Adrenal gland (tissue), 12 donors: ENCODE results near the gene ARID5B. TPM values are rescaled to one million over a fixed set of nuclear protein-coding genes. Genes with fewer than 3 reads are reported as not detected.

Experiments used
- DNase-seq, 7 donors: peaks; one replicate each; pipeline ENCODE4 v3.0.0-alpha.2; 2019 to 2020
- H3K27ac ChIP-seq, 5 donors: fragments of 200-600 bp; sonication (generic) in 4 of 5; 1 replicate in 3 of 5; 2 replicates in 2 of 5; pipeline versions ENCODE4 v1.5.1 to v1.8.0; 2016 to 2020; ENCODE audit warnings: mild to moderate bottlenecking in 1 of 5
- H3K27me3 ChIP-seq: fragments of 200-600 bp; 2 replicates; pipeline ENCODE4 v1.8.0; 2021
- H3K36me3 ChIP-seq, 2 donors: fragments of 200-600 bp; replicated peaks in 1 of 2; 1 replicate in 1 of 2; 2 replicates in 1 of 2; pipeline versions ENCODE4 v1.5.1 to v1.8.0; 2018 to 2022
- H3K4me1 ChIP-seq, 2 donors: fragments of 200-600 bp; replicated peaks in 1 of 2; 1 replicate in 1 of 2; 2 replicates in 1 of 2; pipeline versions ENCODE4 v1.5.1 to v1.8.0; 2018 to 2021
- H3K4me3 ChIP-seq, 4 donors: fragments of 200-600 bp; sonication (generic) in 3 of 4; one replicate each; pipeline ENCODE4 v1.5.1; 2016 to 2018
- H3K9me3 ChIP-seq, 3 donors: fragments of 200-600 bp; sonication (generic) in 1 of 3; replicated peaks in 1 of 3; 1 replicate in 2 of 3; 2 replicates in 1 of 3; pipeline versions ENCODE4 v1.5.1 to v1.8.0; 2016 to 2021
- CTCF ChIP-seq, 6 experiments: fragments of 450-650 bp in 4 of 6; fragments of 200-600 bp in 2 of 6; sonication (generic) in 1 of 6; IDR thresholded peaks; 1 replicate in 5 of 6; 2 replicates in 1 of 6; pipeline versions ENCODE4 v1.5.1 to v1.8.0; 2016 to 2021; ENCODE audit warnings: antibody characterized with exemption in 6 of 6, mild to moderate bottlenecking in 2 of 6, moderate library complexity in 1 of 6
- POLR2A ChIP-seq, 2 donors: fragments of 450-650 bp; IDR thresholded peaks; one replicate each; pipeline ENCODE4 v1.6.1; 2017; ENCODE audit warnings: antibody characterized with exemption in 2 of 2, mild to moderate bottlenecking in 2 of 2, moderate library complexity in 1 of 2
- whole genome bisulfite sequencing, 4 donors: extraction: QIAGEN DNeasy Blood & Tissue Kit in 2 of 4; methylation state at CpG; one replicate each; pipeline versions ENCODE4 v1.1.5 to v1.1.7; 2013 to 2017; 5-methylcytosine and 5-hydroxymethylcytosine counted together
- intact Hi-C, 2 donors: fragments of 100-400 bp; cut with DNase I; formaldehyde crosslinking; loops; one replicate each; pipeline versions ENCODE4 v1.14.1 to v1.15.0; 2022 to 2023
- polyA plus RNA-seq, 3 donors: library from polyadenylated mRNA; stranded (reverse); fragments of 200-250 nt in 2 of 3; fragments of 350-450 nt in 1 of 3; fragmentation: Illumina TruSeq in 1 of 3; extraction: RNeasy Lipid Tissue Mini Kit (QIAGEN cat#74804) in 1 of 3; gene quantifications; one replicate each; pipeline ENCODE4 v1.2.3, GENCODE V29; 2013 to 2014
- total RNA-seq, 9 donors: library from RNA; depleted of rRNA in 4 of 9; stranded (reverse); fragments of >200 nt in 4 of 9; fragments of 120-200 nt in 1 of 9; fragmentation: NEBNext Ultra II Directional in 1 of 9; extraction: Animal tissue kit (Norgen Biotek cat#: 25700) in 1 of 9; gene quantifications; one replicate each; pipeline versions ENCODE4 v1.1.0 to v1.2.4, GENCODE V29; 2013 to 2023
- donor health status: healthy with polysubstance abuse.
- donor health status: Bipolar disorder and iron deficiency.
- donor health status: DM: yes; HTN: yes; CAD: no.
- donor health status: DM: no; HTN: no; CAD: no.
- donor health status: DM: no; HTN: no; CAD: no.
- donor health status: DM: yes; HTN: yes; CAD: no.

Gene ARID5B
- total and polyA plus RNA-seq, 12 donors = 5.7 to 42.4 (median 23.8) TPM

DNA sequence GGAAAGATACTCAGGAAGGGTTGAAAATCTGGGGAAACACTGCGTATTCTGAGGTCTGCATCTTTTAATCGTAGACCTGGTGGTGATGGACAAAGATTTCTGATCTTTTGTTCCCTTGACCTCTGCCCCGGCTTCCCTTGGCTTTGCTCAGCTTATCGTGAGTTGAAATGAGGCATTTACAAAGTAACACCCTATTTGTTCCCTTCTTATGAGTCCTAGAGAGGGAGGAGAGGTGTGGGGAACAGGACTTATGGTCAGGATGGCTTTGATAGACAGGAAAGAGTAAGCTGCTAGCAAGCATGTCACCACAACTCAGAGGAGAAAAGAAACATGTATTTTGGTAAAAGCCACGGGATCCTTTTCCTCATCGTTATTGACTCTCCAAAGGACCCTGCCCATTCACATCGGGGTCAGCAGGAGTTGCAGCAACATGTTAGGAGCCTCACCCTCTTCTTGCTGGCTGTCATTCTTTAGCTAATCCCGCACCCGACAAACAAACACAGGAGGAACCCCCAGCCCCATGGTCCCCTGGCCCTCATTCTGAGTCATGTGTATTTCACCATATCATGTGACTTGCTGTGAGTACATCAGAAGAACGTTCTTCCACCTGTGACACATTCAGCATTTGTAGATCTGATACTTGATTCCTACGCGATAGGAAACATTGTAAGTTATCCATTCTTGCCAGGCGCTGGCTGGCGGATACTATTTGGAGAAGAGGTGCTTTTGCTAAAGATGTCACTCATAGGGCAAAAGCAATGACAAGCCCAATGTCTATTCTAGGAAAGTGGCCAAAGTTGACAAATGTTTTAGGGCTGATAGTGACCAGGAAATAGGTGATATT, 197.0 kb downstream of the ARID5B start:
- H3K27ac ChIP-seq = no peak overlapping the region
- WGBS, 4 donors = 73 to 89% (median 75%) methylated on average over 14 of the region's 14 CpGs

GRCh38 chr10:62099299-62099698, 197.8 kb downstream of the ARID5B start:
- no peak overlapping the region for H3K4me3 ChIP-seq
- no peak for DNase-seq
- H3K4me1 ChIP-seq = peaks cover 12 to 26% of the 10 kb centered on the region in 2 donors
- H3K27me3 ChIP-seq = no peaks in the 10 kb centered on the region
- 87 to 92% (median 88%) methylated on average over 3 of the region's 3 CpGs for WGBS, 4 donors
- H3K27ac ChIP-seq = no peak overlapping the region
- intact Hi-C loops = no loop called here
- H3K9me3 ChIP-seq = no peaks in the 10 kb centered on the region
- TF ChIP-seq CTCF (IDR thresholded peaks at IDR 0.05) = no peak
- no peak for TF ChIP-seq POLR2A (IDR thresholded peaks at IDR 0.05)
- no peaks in the 10 kb centered on the region for H3K36me3 ChIP-seq

More for the DNA sequence above, 197.0 kb downstream of the ARID5B start:
- no peak for TF ChIP-seq POLR2A (IDR thresholded peaks at IDR 0.05)
- TF ChIP-seq CTCF (IDR thresholded peaks at IDR 0.05) = no peak
- H3K27me3 ChIP-seq = no peaks in the 10 kb centered on the region
- intact Hi-C loops = no loop called here
- H3K4me3 ChIP-seq = no peak overlapping the region
- H3K9me3 ChIP-seq = no peaks in the 10 kb centered on the region
- no peak for DNase-seq
- peaks cover 12 to 27% of the 10 kb centered on the region in 2 donors for H3K4me1 ChIP-seq
- H3K36me3 ChIP-seq = no peaks in the 10 kb centered on the region

GRCh38 chr10:62103857-62104256, 202.4 kb downstream of the ARID5B start:
- no peaks in the 10 kb centered on the region for H3K9me3 ChIP-seq
- H3K4me3 ChIP-seq = no peak overlapping the region
- intact Hi-C loops = no loop called here
- no peak for TF ChIP-seq CTCF (IDR thresholded peaks at IDR 0.05)
- TF ChIP-seq POLR2A (IDR thresholded peaks at IDR 0.05) = no peak
- WGBS, 4 donors = 86 to 91% (median 88%) methylated on average over 9 of the region's 9 CpGs
- H3K27me3 ChIP-seq = no peaks in the 10 kb centered on the region
- no peak overlapping the region for H3K27ac ChIP-seq
- DNase-seq = no peak
- H3K36me3 ChIP-seq = no peaks in the 10 kb centered on the region
- H3K4me1 ChIP-seq = peaks cover 0 to 1% of the 10 kb centered on the region in 2 donors

DNA sequence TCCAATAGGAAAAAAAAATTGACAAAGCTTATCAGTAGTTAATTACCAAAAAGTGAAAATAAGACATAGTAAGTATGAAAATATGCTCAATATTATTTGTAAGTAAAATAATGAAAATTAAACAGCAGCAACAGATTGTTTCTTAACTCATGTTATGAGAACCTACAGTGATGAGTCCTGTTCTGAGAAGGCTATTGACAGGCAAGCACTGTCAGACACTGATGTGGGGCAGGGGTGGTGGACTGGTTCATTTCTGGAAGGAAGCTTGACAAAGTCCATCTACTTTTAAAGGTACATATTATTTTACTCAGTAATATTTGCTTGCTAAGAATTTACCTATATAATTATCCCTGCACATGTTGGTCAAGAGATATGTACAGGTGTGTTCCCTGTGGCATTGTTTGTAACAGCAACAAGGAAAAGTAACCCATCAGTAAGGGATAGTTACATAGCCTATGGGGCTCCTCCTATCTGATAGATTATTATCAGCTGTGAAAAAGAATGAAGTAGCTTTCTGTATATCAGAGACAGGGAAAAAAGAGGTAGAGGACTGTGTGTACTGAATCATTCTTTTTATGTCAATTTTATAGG, 205.5 kb downstream of the ARID5B start:
- no peak overlapping the region for H3K27ac ChIP-seq
- peaks cover 0 to 10% of the 10 kb centered on the region in 2 donors for H3K4me1 ChIP-seq
- no peaks in the 10 kb centered on the region for H3K9me3 ChIP-seq

More for the DNA sequence above, 205.5 kb downstream of the ARID5B start:
- Histone ChIP-seq H3K36me3 (no peaks in the 10 kb centered on the region), H3K4me3 (no peak overlapping the region), H3K27me3 (no peaks in the 10 kb centered on the region)
- no peak for DNase-seq
- TF ChIP-seq CTCF (IDR thresholded peaks at IDR 0.05) (no peak), POLR2A (IDR thresholded peaks at IDR 0.05) (no peak)
- intact Hi-C loops = no loop called here
